GM21529 (cell line): ENCODE data around the gene PROB1.
"Not testable (repeated sequence)": the region's sequence is repeated elsewhere in the genome, so short reads cannot be mapped to it uniquely, and the experiment has no call there.

ENCODE experiments used
- ATAC-seq: cut with Tn5 transposase; IDR thresholded peaks from one replicate; pipeline ENCODE4 v1.9.1; 2021; ENCODE audit not compliant: unreplicated experiment

The PROB1 gene

GRCh38 chr5:139379626-139380449 lies 15.1 kb downstream of the PROB1 start:
- ATAC-seq: no peak

- ATAC-seq: no peak
These were observed 16.0 kb downstream of the PROB1 start for GRCh38 chr5:139378941-139379361.

GRCh38 chr5:139378101-139378825 lies 16.6 kb downstream of the PROB1 start:
- no peak for ATAC-seq

- no peak for ATAC-seq
These were observed 17.7 kb downstream of the PROB1 start for GRCh38 chr5:139377226-139377625.

GRCh38 chr5:139376364-139376763 lies 18.5 kb downstream of the PROB1 start:
- no peak for ATAC-seq

- ATAC-seq: no peak
These were observed 20.0 kb downstream of the PROB1 start for GRCh38 chr5:139374909-139375308.

- no peak for ATAC-seq
These were observed 23.1 kb downstream of the PROB1 start for GRCh38 chr5:139371482-139372435.

- no peak for ATAC-seq
These were observed 25.7 kb downstream of the PROB1 start for GRCh38 chr5:139369181-139369580.

- ATAC-seq: no peak
These were observed 26.3 kb downstream of the PROB1 start for GRCh38 chr5:139368613-139369012.

GRCh38 chr5:139364466-139364865 lies 30.4 kb downstream of the PROB1 start:
- ATAC-seq: no peak

GRCh38 chr5:139363937-139364336 lies 31.0 kb downstream of the PROB1 start:
- ATAC-seq: no peak

- no peak for ATAC-seq
These were observed 33.0 kb downstream of the PROB1 start for GRCh38 chr5:139361835-139362429.

- no peak for ATAC-seq
These were observed 34.5 kb downstream of the PROB1 start for GRCh38 chr5:139360384-139360783.

- no peak for ATAC-seq
These were observed 36.8 kb downstream of the PROB1 start for GRCh38 chr5:139358064-139358463.

- ATAC-seq: not testable (repeated sequence)
These were observed 39.0 kb downstream of the PROB1 start for GRCh38 chr5:139355900-139356299.

GRCh38 chr5:139354186-139354585 lies 40.7 kb downstream of the PROB1 start:
- no peak for ATAC-seq

GRCh38 chr5:139347863-139348262 lies 47.0 kb downstream of the PROB1 start:
- ATAC-seq: not testable (repeated sequence)

GRCh38 chr5:139345442-139345841 lies 49.5 kb downstream of the PROB1 start:
- ATAC-seq: not testable (repeated sequence)

GRCh38 chr5:139344177-139344576 lies 50.7 kb downstream of the PROB1 start:
- no peak for ATAC-seq

GRCh38 chr5:139343476-139343875 lies 51.4 kb downstream of the PROB1 start:
- ATAC-seq: no peak

- peak; percentile 47 for ATAC-seq
These were observed 52.5 kb downstream of the PROB1 start for GRCh38 chr5:139342423-139342723.
